Testis (tissue), 3 donors: ENCODE measurements around the gene NUP98. TPM values are rescaled to one million over a fixed set of nuclear protein-coding genes. Genes with fewer than 3 reads are reported as not detected.

Experiments used
- DNase-seq: peaks from one replicate; pipeline ENCODE4 v3.0.0-alpha.2; 2019
- H3K27ac ChIP-seq, 2 donors: fragments of 200-600 bp; sonication (generic); one replicate each; pipeline ENCODE4 v1.5.1; 2019
- H3K27me3 ChIP-seq: fragments of 200-600 bp; sonication (generic); one replicate; pipeline ENCODE4 v1.5.1; 2019
- H3K36me3 ChIP-seq: fragments of 200-600 bp; sonication (generic); one replicate; pipeline ENCODE4 v1.5.1; 2017; ENCODE audit warnings: low read depth; ENCODE audit errors: missing control alignments
- H3K4me1 ChIP-seq: fragments of 200-600 bp; sonication (generic); one replicate; pipeline ENCODE4 v1.5.1; 2019
- H3K4me3 ChIP-seq, 2 donors: fragments of 200-600 bp; sonication (generic); one replicate each; pipeline ENCODE4 v1.5.1; 2017 to 2019
- H3K9me3 ChIP-seq: fragments of 200-600 bp; sonication (generic); one replicate; pipeline ENCODE4 v1.5.1; 2017
- CTCF ChIP-seq, 3 experiments: fragments of 450-650 bp in 2 of 3; fragments of 200-600 bp in 1 of 3; sonication (generic) in 1 of 3; IDR thresholded peaks; one replicate each; pipeline ENCODE4 v1.5.1; 2016 to 2019; ENCODE audit warnings: antibody characterized with exemption in 3 of 3, mild to moderate bottlenecking in 2 of 3, moderate library complexity in 1 of 3
- POLR2A ChIP-seq: fragments of 450-650 bp; IDR thresholded peaks from one replicate; pipeline ENCODE4 v1.6.1; 2017; ENCODE audit warnings: antibody characterized with exemption, mild to moderate bottlenecking, moderate library complexity
- WGBS, 2 donors: methylation state at CpG; one replicate each; pipeline ENCODE4 v1.1.5; 2018; 5-methylcytosine and 5-hydroxymethylcytosine counted together
- intact Hi-C: fragments of 100-400 bp; cut with DNase I; formaldehyde crosslinking; loops from one replicate; pipeline ENCODE4 v1.15.1; 2023; ENCODE audit warnings: low total_unique reads
- polyA plus RNA-seq: library from polyadenylated mRNA; stranded (reverse); fragments of 350-450 nt; fragmentation: Illumina TruSeq; extraction: RNeasy Lipid Tissue Mini Kit (QIAGEN cat#74804); gene quantifications from one replicate; pipeline ENCODE4 v1.2.3, GENCODE V29; 2014; ENCODE audit warnings: low read depth, low replicate concordance; ENCODE audit not compliant: insufficient read depth
- total RNA-seq, 2 donors: library from RNA; depleted of rRNA; stranded (reverse); fragments of >200 nt; gene quantifications; one replicate each; pipeline ENCODE4 v1.2.3, GENCODE V29; 2016

The NUP98 gene
- total and polyA plus RNA-seq, 3 donors from 2014 or later: 211 to 354 (median 280) TPM

GRCh38 chr11:3723014-3723708 lies 74.2 kb downstream of the NUP98 start:
- H3K27me3 ChIP-seq: no peaks in the 10 kb centered on the region
- WGBS, 2 donors: 82 to 89% methylated on average over 6 of the region's 6 CpGs
- H3K27ac ChIP-seq: no peak overlapping the region
- DNase-seq: no peak
- peaks cover 5% of the 10 kb centered on the region for H3K36me3 ChIP-seq
- no peaks in the 10 kb centered on the region for H3K4me1 ChIP-seq
- intact Hi-C loops: no loop called here
- no peaks in the 10 kb centered on the region for H3K9me3 ChIP-seq
- no peak overlapping the region for H3K4me3 ChIP-seq
- TF ChIP-seq POLR2A (no peak), CTCF (IDR thresholded peaks at IDR 0.05) (no peak)

- TF ChIP-seq POLR2A (no peak), CTCF (IDR thresholded peaks at IDR 0.05) (no peak)
These were observed 75.3 kb downstream of the NUP98 start for GRCh38 chr11:3722100-3722499.

GRCh38 chr11:3720997-3721396 lies 76.4 kb downstream of the NUP98 start:
- no peaks in the 10 kb centered on the region for H3K4me1 ChIP-seq
- H3K9me3 ChIP-seq: no peaks in the 10 kb centered on the region
- peaks cover 5% of the 10 kb centered on the region for H3K36me3 ChIP-seq
- no peaks in the 10 kb centered on the region for H3K27me3 ChIP-seq
- H3K27ac ChIP-seq: no peak overlapping the region
- 87 to 92% methylated on average over 2 of the region's 2 CpGs for WGBS, 2 donors
- intact Hi-C loops: no loop called here
- TF ChIP-seq POLR2A: no peak
- no peak for DNase-seq
- no peak overlapping the region for H3K4me3 ChIP-seq

More at GRCh38 chr11:3722100-3722499, 75.3 kb downstream of the NUP98 start:
- intact Hi-C loops: no loop called here
- H3K9me3 ChIP-seq: no peaks in the 10 kb centered on the region
- DNase-seq: no peak
- no peaks in the 10 kb centered on the region for H3K27me3 ChIP-seq
- H3K27ac ChIP-seq: no peak overlapping the region
- H3K36me3 ChIP-seq: peaks cover 5% of the 10 kb centered on the region
- H3K4me3 ChIP-seq: no peak overlapping the region
- no peaks in the 10 kb centered on the region for H3K4me1 ChIP-seq
- WGBS, 2 donors: 77 to 94% methylated on average over 2 of the region's 2 CpGs

GRCh38 chr11:3712274-3712673 lies 85.1 kb downstream of the NUP98 start:
- Histone ChIP-seq H3K27ac (no peak overlapping the region), H3K36me3 (no peaks in the 10 kb centered on the region), H3K4me1 (no peaks in the 10 kb centered on the region), H3K4me3 (no peak overlapping the region), H3K9me3 (no peaks in the 10 kb centered on the region), H3K27me3 (no peaks in the 10 kb centered on the region)
- 76 to 80% methylated on average over 6 of the region's 6 CpGs for WGBS, 2 donors
- DNase-seq: no peak
- intact Hi-C loops: no loop called here
- TF ChIP-seq CTCF (IDR thresholded peaks at IDR 0.05) (no peak), POLR2A (no peak)

- intact Hi-C loops: no loop called here
- DNase-seq: no peak
- no peaks in the 10 kb centered on the region for H3K36me3 ChIP-seq
These were observed 86.7 kb downstream of the NUP98 start for GRCh38 chr11:3710485-3711259.

More at GRCh38 chr11:3710485-3711259, 86.7 kb downstream of the NUP98 start:
- Histone ChIP-seq H3K4me1 (no peaks in the 10 kb centered on the region), H3K9me3 (no peaks in the 10 kb centered on the region), H3K27ac (no peak overlapping the region), H3K27me3 (no peaks in the 10 kb centered on the region), H3K4me3 (no peak overlapping the region)
- WGBS, 2 donors: 91 to 92% methylated on average over 4 of the region's 4 CpGs
- TF ChIP-seq POLR2A (no peak), CTCF (IDR thresholded peaks at IDR 0.05) (no peak)
